22Rv1 (cell line): Measurements from ENCODE around the gene SLFNL1.

Source experiments
- H3K27ac ChIP-seq: fragments of 450-650 bp; 2 replicates; pipeline ENCODE4 v1.5.1; 2017
- CTCF ChIP-seq: fragments of 450-650 bp; IDR thresholded peaks from 2 replicates; pipeline ENCODE4 v1.5.1; 2017; ENCODE audit warnings: mild to moderate bottlenecking
- ZFX ChIP-seq: fragments of 450-650 bp; IDR thresholded peaks from 2 replicates; pipeline ENCODE4 v1.6.1; 2017; ENCODE audit warnings: antibody characterized with exemption, borderline replicate concordance

Gene SLFNL1

GRCh38 chr1:41003640-41004220 lies 17.8 kb downstream of the SLFNL1 start:
- no peak for TF ChIP-seq ZFX
- peak; percentile 17; the same call in 1 of the 2 replicates for TF ChIP-seq CTCF

DNA sequence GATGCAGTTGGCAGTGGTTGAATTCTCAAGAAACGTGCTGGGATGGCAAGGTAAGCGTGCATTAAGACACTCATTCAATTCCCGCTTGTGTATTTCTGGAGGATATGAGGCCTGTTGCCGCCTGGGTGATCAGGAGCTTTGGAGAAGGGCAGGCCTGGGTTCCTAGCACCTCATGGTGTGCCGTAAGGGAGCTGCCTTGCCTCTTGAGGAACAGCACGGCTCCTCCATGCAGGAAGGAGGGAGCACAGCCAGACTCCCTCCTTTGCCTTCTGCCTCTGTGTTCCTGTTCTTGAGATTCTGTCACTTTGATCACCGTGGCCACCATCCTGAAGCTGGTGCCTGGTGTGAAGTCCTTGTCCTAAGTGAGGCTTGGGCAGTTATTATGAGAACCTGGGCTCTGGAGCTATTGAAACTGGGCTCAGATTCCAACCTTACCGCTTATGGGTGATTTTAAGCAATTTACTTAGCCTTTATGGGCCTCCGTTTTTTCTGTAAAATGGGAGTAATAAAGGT lies 18.3 kb downstream of the SLFNL1 start:
- TF ChIP-seq CTCF = no peak
- TF ChIP-seq ZFX = no peak
- no peak overlapping the region for H3K27ac ChIP-seq

More at GRCh38 chr1:41003640-41004220, 17.8 kb downstream of the SLFNL1 start:
- no peak overlapping the region for H3K27ac ChIP-seq

DNA sequence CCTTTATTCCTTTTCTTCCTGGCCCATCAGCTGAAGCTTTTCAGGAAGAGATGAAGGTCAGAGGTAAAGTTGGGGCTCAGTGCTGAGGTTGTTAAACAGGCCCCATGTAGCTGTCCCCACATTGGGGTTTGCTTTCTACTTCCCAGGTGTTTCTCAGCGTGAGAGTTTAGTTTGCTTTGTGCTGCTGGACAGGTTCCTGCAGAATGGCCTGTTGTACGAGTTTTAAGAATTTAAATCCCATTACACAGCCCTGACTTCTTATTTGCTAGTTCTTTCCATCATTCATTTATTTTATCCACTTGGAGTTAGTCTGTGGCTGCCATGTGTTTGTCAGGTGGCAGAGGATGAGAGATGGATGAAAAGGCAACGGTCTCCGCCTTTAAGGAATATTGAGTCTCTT lies 22.9 kb downstream of the SLFNL1 start:
- TF ChIP-seq CTCF (no peak), ZFX (no peak)
- no peak overlapping the region for H3K27ac ChIP-seq

DNA sequence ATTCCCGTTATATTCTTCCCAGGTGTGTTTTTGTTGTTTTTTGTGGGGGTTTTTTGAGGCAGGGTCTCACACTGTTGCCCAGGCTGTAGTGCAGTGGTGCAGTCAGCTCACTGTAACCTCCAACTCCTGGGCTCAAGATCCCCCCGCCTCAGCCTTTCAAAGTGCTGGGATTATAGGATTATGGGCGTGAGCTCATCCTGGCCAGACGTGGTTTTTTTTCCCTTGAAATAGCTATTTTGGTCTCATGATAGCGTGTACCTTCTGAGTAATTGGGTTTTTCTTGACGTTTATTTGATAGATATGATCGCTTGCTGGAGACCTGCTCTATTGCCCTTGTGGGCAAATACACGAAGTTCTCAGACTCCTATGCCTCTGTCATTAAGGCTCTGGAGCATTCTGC lies 24.4 kb downstream of the SLFNL1 start:
- H3K27ac ChIP-seq = no peak overlapping the region
- TF ChIP-seq ZFX (no peak), CTCF (no peak)

- TF ChIP-seq CTCF (no peak), ZFX (no peak)
- H3K27ac ChIP-seq = no peak overlapping the region
Observed at GRCh38 chr1:40989066-40989465, 32.5 kb downstream of the SLFNL1 start.

DNA sequence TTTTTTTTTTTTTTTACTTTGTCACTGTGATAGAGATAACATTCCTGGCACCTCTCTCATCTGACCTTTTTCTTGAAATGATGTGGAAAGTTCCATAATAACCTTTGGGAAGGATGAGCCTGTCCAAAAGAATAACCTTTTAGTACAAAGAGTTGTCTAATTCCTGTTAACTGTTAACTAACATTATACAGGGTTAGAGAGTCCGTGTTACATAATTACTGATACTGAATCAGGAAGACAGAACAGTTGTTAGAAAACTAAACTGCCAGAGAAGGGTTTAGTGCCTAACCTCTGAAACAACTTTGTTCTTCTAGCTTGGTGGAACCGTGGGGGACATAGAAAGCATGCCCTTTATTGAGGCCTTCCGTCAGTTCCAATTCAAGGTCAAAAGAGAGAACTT lies 33.2 kb downstream of the SLFNL1 start:
- TF ChIP-seq ZFX (no peak), CTCF (no peak)
- H3K27ac ChIP-seq = no peak overlapping the region

DNA sequence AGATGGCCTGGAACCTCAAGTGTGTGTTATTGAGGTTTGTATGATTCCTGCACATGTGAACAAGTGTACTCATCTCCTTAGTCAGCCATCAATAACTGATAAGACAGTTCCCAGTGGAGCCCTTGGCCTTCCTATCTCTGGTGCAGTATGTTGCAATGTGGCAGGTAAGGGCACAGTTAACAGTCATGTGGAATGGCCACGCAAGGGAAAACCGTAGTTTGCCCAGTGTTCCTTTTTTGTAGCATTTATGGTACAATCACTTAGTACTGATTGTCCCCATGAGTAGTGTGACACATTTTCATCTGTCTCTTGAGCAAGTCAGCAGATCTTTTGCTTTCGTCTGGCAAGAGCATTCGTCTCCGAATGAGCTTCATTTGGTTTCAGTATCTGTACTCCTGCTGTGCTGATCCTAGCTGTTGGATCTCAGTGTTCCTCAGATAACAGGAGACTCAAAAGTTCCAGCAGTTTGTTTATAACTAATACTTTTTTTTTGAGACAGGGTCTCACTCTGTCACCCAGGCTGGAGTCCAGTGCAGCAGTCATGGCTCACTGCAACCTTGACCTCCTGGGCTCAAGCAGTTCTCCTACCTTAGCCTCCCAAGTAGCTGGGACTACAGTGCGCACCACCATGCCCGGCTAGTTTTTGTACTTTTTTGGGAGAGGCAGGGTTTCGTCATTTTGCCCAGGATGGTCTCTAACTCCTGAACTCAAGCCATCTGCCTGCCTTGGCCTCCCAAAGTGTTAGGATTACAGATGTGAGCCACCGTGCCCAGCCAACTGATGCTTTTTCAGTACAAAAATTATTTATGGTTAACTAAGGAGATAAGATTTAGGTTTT lies 33.9 kb downstream of the SLFNL1 start:
- no peak for TF ChIP-seq CTCF
- no peak for TF ChIP-seq ZFX
- no peak overlapping the region for H3K27ac ChIP-seq
